HCT116 (cell line): ENCODE measurements around the gene GHDC.

Experiments
- CEBPB ChIP-seq: IDR thresholded peaks from 2 replicates; pipeline ENCODE4 v1.6.1; 2012; ENCODE audit warnings: low read depth
- EZH2 ChIP-seq: fragments of 200-600 bp; sonication (generic); IDR thresholded peaks from 2 replicates; pipeline ENCODE4 v1.6.1; 2017; ENCODE audit warnings: antibody characterized with exemption, mixed run types
- EZH2phosphoT487 ChIP-seq: fragments of 200-600 bp; IDR thresholded peaks from 2 replicates; pipeline ENCODE4 v1.6.1; 2018; ENCODE audit warnings: antibody characterized with exemption, borderline replicate concordance
- POLR2A ChIP-seq: IDR thresholded peaks from 2 replicates; pipeline ENCODE4 v1.7.0; 2011; ENCODE audit warnings: borderline replicate concordance; ENCODE audit not compliant: insufficient read depth, insufficient read length; ENCODE audit errors: extremely low read depth
- POLR2AphosphoS5 ChIP-seq: IDR thresholded peaks from 2 replicates; pipeline ENCODE4 v1.6.1; 2011; ENCODE audit warnings: mild to moderate bottlenecking, low read depth, low read length, moderate library complexity
- TCF7L2 ChIP-seq: IDR thresholded peaks from 2 replicates; pipeline ENCODE4 v1.7.0; 2011; ENCODE audit warnings: borderline replicate concordance, inconsistent platforms; ENCODE audit not compliant: insufficient read depth, insufficient read length; ENCODE audit errors: extremely low read depth
- ZBTB33 ChIP-seq: IDR thresholded peaks from 2 replicates; pipeline ENCODE4 v1.6.1; 2011; ENCODE audit warnings: mild to moderate bottlenecking, low read length, moderate library complexity; ENCODE audit not compliant: insufficient replicate concordance; ENCODE audit errors: extremely low read depth
- TF ChIP-seq, protein P1 (sequence below): IDR thresholded peaks from 2 replicates; pipeline ENCODE4 v1.6.1; 2012; ENCODE audit warnings: low read depth
- TF ChIP-seq, protein P2 (sequence below), 3 experiments: fragments of 200-600 bp in 1 of 3; sonication (generic) in 1 of 3; IDR thresholded peaks in 2 of 3; conservative IDR thresholded peaks in 1 of 3; 2 replicates each; pipeline ENCODE4 v1.5.1; 2012 to 2017; ENCODE audit warnings: low read depth in 2 of 3, low read length in 2 of 3, antibody characterized with exemption in 1 of 3, borderline replicate concordance in 1 of 3, control low read depth in 1 of 3, mild to moderate bottlenecking in 1 of 3, mixed read lengths in 1 of 3, mixed run types in 1 of 3, moderate library complexity in 1 of 3; ENCODE audit not compliant: insufficient read depth in 1 of 3

DNA sequence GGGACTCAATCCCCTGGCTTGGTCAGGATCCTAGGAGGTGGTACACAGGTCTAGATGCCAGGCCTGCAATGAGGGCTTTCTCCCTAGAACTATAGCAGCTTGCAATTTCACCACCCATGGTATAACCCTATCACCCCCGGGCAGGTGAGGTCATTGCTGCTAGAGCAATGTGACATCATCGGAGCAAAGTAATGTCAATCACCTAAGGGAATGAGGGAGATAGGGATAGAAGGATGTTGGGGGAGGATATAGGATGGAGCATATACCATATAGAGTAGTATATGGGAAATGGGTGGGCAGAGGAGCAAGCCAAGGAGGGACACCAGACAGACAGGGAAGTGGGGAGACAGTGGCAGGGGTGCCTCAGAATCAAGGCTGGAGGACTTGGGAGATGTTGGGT is 16.6 kb downstream of the GHDC start:
- TF ChIP-seq, protein P1, sequence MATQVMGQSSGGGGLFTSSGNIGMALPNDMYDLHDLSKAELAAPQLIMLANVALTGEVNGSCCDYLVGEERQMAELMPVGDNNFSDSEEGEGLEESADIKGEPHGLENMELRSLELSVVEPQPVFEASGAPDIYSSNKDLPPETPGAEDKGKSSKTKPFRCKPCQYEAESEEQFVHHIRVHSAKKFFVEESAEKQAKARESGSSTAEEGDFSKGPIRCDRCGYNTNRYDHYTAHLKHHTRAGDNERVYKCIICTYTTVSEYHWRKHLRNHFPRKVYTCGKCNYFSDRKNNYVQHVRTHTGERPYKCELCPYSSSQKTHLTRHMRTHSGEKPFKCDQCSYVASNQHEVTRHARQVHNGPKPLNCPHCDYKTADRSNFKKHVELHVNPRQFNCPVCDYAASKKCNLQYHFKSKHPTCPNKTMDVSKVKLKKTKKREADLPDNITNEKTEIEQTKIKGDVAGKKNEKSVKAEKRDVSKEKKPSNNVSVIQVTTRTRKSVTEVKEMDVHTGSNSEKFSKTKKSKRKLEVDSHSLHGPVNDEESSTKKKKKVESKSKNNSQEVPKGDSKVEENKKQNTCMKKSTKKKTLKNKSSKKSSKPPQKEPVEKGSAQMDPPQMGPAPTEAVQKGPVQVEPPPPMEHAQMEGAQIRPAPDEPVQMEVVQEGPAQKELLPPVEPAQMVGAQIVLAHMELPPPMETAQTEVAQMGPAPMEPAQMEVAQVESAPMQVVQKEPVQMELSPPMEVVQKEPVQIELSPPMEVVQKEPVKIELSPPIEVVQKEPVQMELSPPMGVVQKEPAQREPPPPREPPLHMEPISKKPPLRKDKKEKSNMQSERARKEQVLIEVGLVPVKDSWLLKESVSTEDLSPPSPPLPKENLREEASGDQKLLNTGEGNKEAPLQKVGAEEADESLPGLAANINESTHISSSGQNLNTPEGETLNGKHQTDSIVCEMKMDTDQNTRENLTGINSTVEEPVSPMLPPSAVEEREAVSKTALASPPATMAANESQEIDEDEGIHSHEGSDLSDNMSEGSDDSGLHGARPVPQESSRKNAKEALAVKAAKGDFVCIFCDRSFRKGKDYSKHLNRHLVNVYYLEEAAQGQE = no peak
- TF ChIP-seq EZH2phosphoT487 (no peak), ZBTB33 (no peak), TCF7L2 (no peak), POLR2A (no peak), CEBPB (no peak), EZH2 (no peak), POLR2AphosphoS5 (no peak)
- TF ChIP-seq, protein P2, sequence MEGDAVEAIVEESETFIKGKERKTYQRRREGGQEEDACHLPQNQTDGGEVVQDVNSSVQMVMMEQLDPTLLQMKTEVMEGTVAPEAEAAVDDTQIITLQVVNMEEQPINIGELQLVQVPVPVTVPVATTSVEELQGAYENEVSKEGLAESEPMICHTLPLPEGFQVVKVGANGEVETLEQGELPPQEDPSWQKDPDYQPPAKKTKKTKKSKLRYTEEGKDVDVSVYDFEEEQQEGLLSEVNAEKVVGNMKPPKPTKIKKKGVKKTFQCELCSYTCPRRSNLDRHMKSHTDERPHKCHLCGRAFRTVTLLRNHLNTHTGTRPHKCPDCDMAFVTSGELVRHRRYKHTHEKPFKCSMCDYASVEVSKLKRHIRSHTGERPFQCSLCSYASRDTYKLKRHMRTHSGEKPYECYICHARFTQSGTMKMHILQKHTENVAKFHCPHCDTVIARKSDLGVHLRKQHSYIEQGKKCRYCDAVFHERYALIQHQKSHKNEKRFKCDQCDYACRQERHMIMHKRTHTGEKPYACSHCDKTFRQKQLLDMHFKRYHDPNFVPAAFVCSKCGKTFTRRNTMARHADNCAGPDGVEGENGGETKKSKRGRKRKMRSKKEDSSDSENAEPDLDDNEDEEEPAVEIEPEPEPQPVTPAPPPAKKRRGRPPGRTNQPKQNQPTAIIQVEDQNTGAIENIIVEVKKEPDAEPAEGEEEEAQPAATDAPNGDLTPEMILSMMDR (IDR thresholded peaks at IDR 0.05 in 2 of 3, conservative IDR thresholded peaks at IDR 0.05 in 1 of 3; ENCODE audit: borderline replicate concordance in 1 of 3, insufficient read depth in 1 of 3, low read depth in 2 of 3, low read length in 2 of 3) = no peak
